IPS DF 6.9 (cell line): Measurements from ENCODE around the gene UBE2F.
"Not testable (repeated sequence)": the region's sequence is repeated elsewhere in the genome, so short reads cannot be mapped to it uniquely, and the experiment has no call there.

Source experiments
- DNase-seq: peaks from one replicate; pipeline ENCODE4 v3.0.0-alpha.2; 2013; ENCODE audit warnings: low read depth, low spot score
- H3K27ac ChIP-seq: one replicate; pipeline ENCODE4 v1.5.1; 2013; ENCODE audit warnings: low read length, control low read depth
- H3K27me3 ChIP-seq: 2 replicates; pipeline ENCODE4 v1.6.1; 2013; ENCODE audit warnings: mild to moderate bottlenecking, low read length; ENCODE audit not compliant: control insufficient read depth, insufficient read depth
- H3K36me3 ChIP-seq: 2 replicates; pipeline ENCODE4 v1.6.1; 2013; ENCODE audit warnings: low read length; ENCODE audit not compliant: control insufficient read depth, insufficient read depth
- H3K4me1 ChIP-seq: 2 replicates; pipeline ENCODE4 v1.6.1; 2013; ENCODE audit warnings: low read length; ENCODE audit not compliant: control insufficient read depth, insufficient read depth
- H3K4me3 ChIP-seq: 2 replicates; pipeline ENCODE4 v1.5.1; 2013; ENCODE audit warnings: mild to moderate bottlenecking, low read length
- H3K9me3 ChIP-seq: 2 replicates; pipeline ENCODE4 v1.6.1; 2013; ENCODE audit warnings: low read length, inconsistent platforms; ENCODE audit not compliant: control insufficient read depth, insufficient read depth
- WGBS: extraction: QIAGEN DNeasy Blood & Tissue Kit; methylation state at CpG from one replicate; pipeline ENCODE4 v1.1.7; 2013; ENCODE audit warnings: mixed read lengths, missing lambda C conversion rate; ENCODE audit not compliant: insufficient read length, insufficient coverage; 5-methylcytosine and 5-hydroxymethylcytosine counted together

UBE2F gene

DNA sequence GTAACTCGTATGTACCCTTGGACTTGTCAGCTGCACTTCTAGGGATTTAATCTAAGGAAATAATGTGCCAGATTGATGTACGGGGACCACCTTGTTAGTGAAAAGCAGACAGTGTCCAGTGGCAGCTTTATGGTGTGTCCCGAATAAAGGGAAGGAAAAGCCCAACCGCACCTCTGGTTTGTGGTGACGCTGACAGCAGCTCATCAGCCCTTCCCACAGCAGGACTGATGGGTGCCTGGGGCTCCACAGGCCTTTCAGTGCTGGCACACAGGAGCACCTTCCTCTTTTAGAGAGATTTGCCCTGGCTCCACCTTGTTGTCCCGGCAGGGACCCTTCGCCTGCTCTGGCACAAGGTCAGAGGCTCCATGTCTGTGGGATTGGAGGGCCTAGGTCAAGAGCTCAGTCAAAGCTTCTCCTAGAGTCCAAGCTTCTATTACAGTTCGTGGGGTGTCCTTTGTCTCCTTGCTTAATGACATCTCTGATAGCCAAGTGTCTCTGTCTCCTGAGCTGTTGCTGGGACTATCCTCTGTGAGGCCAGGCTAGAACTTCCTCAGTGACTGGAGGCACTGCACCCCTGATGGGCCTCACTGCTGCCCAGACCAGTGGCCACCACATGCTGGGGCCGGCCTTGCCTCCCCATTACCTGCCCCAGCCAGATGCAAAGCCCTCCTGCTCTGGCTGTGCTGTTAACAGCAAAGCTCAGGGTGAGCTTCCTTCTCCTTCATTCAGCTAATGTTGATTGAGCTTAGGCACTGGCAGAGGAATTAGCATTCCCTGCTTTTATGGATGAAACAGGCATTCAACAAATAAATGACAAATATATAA is 61.0 kb downstream of the UBE2F start:
- Histone ChIP-seq H3K4me1 (0 out of 2 replicates have a peak, but pooled peaks cover 2% of the 10 kb centered on the region), H3K4me3 (no peak overlapping the region), H3K27ac (no peak overlapping the region), H3K9me3 (no peaks in the 10 kb centered on the region), H3K27me3 (no peaks in the 10 kb centered on the region), H3K36me3 (no peaks in the 10 kb centered on the region)
- no peak for DNase-seq
- no CpG with 5 or more reads among the region's 9 CpGs for WGBS

DNA sequence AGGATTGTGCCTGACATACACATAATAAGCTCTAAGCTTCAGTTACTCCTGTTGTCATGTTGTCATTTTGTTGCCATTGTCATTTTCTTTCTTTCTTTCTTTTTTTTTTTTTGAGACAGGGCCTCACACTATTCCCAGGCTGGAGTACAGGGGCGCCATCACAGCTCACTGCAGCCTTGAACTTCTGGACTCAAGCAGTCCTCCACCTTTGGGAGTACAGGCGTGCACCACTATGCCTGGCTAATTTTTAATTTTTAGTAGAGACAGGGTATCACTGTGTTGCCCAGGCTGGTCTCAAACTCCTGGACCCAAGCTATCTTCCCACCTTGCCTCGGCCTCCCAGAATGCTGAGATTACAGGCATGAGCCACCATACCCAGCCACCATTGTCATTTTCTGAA is 63.0 kb downstream of the UBE2F start:
- Histone ChIP-seq H3K4me3 (no peak overlapping the region), H3K4me1 (0 out of 2 replicates have a peak, but pooled peaks cover 2% of the 10 kb centered on the region), H3K27ac (no peak overlapping the region), H3K9me3 (no peaks in the 10 kb centered on the region), H3K27me3 (no peaks in the 10 kb centered on the region), H3K36me3 (no peaks in the 10 kb centered on the region)
- no CpG with 5 or more reads among the region's 3 CpGs for whole genome bisulfite sequencing
- DNase-seq, result no peak

GRCh38 chr2:238030422-238031155 is 63.8 kb downstream of the UBE2F start:
- H3K4me1 ChIP-seq, result 0 out of 2 replicates have a peak, but pooled peaks cover 2% of the 10 kb centered on the region
- no peak for DNase-seq
- WGBS, result no CpG with 5 or more reads among the region's 8 CpGs
- H3K27ac ChIP-seq, result no peak overlapping the region
- H3K36me3 ChIP-seq, result no peaks in the 10 kb centered on the region
- no peak overlapping the region for H3K4me3 ChIP-seq
- no peaks in the 10 kb centered on the region for H3K27me3 ChIP-seq
- H3K9me3 ChIP-seq, result no peaks in the 10 kb centered on the region

- H3K27me3 ChIP-seq, result no peaks in the 10 kb centered on the region
- no peak for DNase-seq
- H3K4me1 ChIP-seq, result 0 out of 2 replicates have a peak, but pooled peaks cover 2% of the 10 kb centered on the region
- H3K27ac ChIP-seq, result no peak overlapping the region
- H3K4me3 ChIP-seq, result no peak overlapping the region
- WGBS, result no CpG with 5 or more reads among the region's 4 CpGs
- no peaks in the 10 kb centered on the region for H3K36me3 ChIP-seq
- H3K9me3 ChIP-seq, result no peaks in the 10 kb centered on the region
These were observed 64.9 kb downstream of the UBE2F start for GRCh38 chr2:238031751-238032150.

DNA sequence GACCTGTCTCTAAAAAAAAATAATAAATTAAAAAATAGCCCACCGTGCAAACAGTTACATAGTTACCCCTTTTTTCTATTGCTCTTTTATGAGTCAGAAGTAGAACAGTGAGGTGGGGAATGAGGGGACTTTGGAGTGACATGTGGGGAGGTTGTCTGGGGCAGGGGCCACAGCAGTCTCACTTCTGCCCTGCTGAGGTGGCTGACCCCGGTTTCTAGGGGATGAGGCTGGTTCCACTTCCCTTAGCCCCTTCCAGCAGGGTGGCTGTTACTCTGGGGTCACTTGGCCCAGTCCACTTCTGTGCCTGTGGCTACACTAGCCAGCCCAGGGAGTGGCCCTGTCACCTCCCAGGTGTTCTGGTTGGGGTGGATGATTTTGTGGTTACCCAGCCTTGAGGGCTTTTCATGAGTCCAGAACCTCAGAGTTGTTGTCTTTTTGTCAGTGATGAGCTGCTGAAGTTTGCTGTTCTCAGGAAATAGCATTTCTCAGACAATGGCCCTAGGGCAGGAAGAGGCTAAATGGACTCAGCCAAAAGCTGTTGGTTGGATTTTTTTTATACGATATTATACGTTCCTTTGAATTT is 66.0 kb downstream of the UBE2F start:
- 100% methylated on average over 2 of the region's 4 CpGs for WGBS
- no peak for DNase-seq
- Histone ChIP-seq H3K27ac (no peak overlapping the region), H3K4me1 (0 out of 2 replicates have a peak, but pooled peaks cover 2% of the 10 kb centered on the region), H3K9me3 (no peaks in the 10 kb centered on the region), H3K4me3 (no peak overlapping the region), H3K36me3 (no peaks in the 10 kb centered on the region), H3K27me3 (no peaks in the 10 kb centered on the region)

DNA sequence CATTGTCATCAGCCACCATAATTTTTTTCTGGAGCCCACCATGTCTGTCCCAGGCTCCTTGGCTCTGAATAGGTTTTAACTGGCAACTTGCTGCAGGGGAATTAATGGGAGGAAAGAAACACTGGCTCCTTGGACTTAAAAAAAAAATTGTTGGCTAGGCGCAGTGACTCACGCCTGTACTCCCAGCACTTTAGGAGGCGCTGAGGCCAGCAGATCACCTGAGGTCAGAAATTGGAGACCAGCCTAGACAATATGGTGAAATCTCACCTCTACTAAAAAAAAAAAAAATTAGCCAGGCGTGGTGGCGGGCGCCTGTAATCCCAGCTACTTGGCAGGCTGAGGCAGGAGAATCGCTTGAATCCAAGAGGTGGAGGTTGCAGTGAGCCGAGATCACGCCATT is 67.2 kb downstream of the UBE2F start:
- not testable (repeated sequence) for H3K4me1 ChIP-seq, H3K27me3 ChIP-seq, DNase-seq, H3K36me3 ChIP-seq, H3K4me3 ChIP-seq, H3K27ac ChIP-seq, H3K9me3 ChIP-seq
- no CpG with 5 or more reads among the region's 9 CpGs for WGBS

DNA sequence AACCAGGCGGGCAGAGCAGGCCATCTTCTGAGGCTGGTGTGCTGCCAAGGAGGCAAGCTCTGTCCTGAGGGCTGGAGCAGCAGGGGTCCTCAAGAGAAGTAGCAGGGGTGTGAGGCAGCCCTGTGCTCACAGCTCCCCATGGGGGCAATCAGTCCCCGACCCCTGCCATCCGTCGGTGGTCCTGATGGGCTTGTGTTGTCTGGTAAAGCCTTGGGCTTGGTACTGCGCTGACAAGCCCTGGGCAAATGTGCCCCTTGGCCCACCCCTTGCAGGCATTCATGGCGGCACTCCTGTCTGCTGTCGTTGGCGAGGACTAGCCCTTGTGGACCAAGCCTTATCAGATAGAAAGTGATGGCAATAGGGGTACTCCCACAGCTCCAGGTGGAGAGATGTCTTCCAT is 71.4 kb downstream of the UBE2F start:
- no CpG with 5 or more reads among the region's 8 CpGs for WGBS
- Histone ChIP-seq H3K9me3 (no peaks in the 10 kb centered on the region), H3K4me3 (no peak overlapping the region), H3K27ac (no peak overlapping the region), H3K36me3 (0 out of 2 replicates have a peak, but pooled peaks cover 2% of the 10 kb centered on the region), H3K27me3 (no peaks in the 10 kb centered on the region), H3K4me1 (no peaks in the 10 kb centered on the region)
- DNase-seq, result no peak

GRCh38 chr2:238039151-238039550 is 72.3 kb downstream of the UBE2F start:
- Histone ChIP-seq H3K4me1 (no peaks in the 10 kb centered on the region), H3K27me3 (no peaks in the 10 kb centered on the region), H3K27ac (no peak overlapping the region), H3K4me3 (no peak overlapping the region), H3K36me3 (0 out of 2 replicates have a peak, but pooled peaks cover 2% of the 10 kb centered on the region), H3K9me3 (no peaks in the 10 kb centered on the region)
- WGBS, result no CpG with 5 or more reads among the region's 6 CpGs
- DNase-seq, result no peak

GRCh38 chr2:238039985-238040384 is 73.2 kb downstream of the UBE2F start:
- H3K36me3 ChIP-seq, result 0 out of 2 replicates have a peak, but pooled peaks cover 2% of the 10 kb centered on the region
- WGBS, result no CpG with 5 or more reads among the region's 11 CpGs

DNA sequence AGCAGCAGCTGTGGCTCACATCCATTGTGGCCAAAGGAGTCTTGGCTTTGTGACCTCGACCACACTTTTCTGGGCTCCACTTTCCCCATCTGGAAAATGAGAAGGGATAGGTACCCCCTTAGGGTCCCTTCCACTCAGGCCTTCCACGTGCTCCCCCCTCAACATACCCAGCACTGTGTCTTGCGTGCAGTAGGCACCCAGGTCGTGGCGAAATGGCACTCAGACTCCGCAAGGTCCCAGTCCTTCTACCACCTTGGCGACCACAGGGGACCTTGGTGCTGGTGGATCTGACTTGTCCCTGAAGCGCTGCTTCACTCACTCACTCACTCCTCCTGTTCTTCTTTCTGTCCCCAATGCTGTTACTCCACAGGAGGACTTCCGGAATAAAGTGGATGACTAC is 74.1 kb downstream of the UBE2F start:
- Histone ChIP-seq H3K9me3 (no peaks in the 10 kb centered on the region), H3K4me1 (no peaks in the 10 kb centered on the region), H3K36me3 (0 out of 2 replicates have a peak, but pooled peaks cover 2% of the 10 kb centered on the region), H3K27me3 (no peaks in the 10 kb centered on the region), H3K4me3 (no peak overlapping the region), H3K27ac (no peak overlapping the region)
- no peak for DNase-seq
- WGBS, result no CpG with 5 or more reads among the region's 9 CpGs

More at GRCh38 chr2:238039985-238040384, 73.2 kb downstream of the UBE2F start:
- Histone ChIP-seq H3K4me1 (no peaks in the 10 kb centered on the region), H3K9me3 (no peaks in the 10 kb centered on the region), H3K27me3 (no peaks in the 10 kb centered on the region), H3K27ac (no peak overlapping the region), H3K4me3 (no peak overlapping the region)
- DNase-seq, result no peak
